ENCODE data around the gene ITPR2.

DNA sequence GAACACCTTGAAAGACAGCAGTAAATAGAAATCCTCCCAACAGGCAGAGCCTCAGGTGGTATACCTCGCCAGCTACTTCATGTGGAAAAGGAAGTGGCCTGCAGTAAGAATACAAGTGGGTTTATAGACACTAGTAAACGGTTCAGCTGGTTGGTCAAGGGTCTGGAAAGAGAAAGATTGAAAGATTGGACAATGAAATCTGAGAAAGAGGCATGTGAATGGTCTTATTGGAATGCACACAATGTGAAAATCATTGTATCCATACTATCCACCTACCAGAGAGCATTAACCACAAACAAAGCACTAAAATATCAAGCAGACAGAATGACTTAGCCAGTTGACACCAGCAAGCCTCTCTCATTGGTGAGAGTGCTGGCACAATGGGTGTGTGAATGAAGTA lies 539.4 kb downstream of the ITPR2 start:
- TF ChIP-seq EZH2 (IDR thresholded peaks at IDR 0.05; ENCODE audit: insufficient read depth, poor library complexity, severe bottlenecking) (no peak), EZH2phosphoT487 (IDR thresholded peaks at IDR 0.05; ENCODE audit: insufficient read depth, low read depth) (no peak)
